Activated B cell treated with CpG ODN at 0.5 μM for 24 hours (primary cell): ENCODE measurements around the gene ELOVL7. TPM values are rescaled to one million over a fixed set of nuclear protein-coding genes. Genes with fewer than 3 reads are reported as not detected.

ENCODE experiments used
- ATAC-seq: fragments of 200-7000 bp; cut with Tn5 transposase; one replicate; pipeline ENCODE4 v1.10.0; 2021; ENCODE audit warnings: low read depth, mild to moderate bottlenecking, moderate library complexity
- CTCF ChIA-PET: fragments of 350-600 bp; sonication (Branson Sonifier 250); formaldehyde crosslinking; loops from one replicate; lab custom pipeline; 2021; ENCODE audit warnings: antibody characterized with exemption; lab: Charles Lee
- POLR2A ChIA-PET: fragments of 350-600 bp; sonication (Branson Sonifier 250); formaldehyde crosslinking; loops from one replicate; lab custom pipeline; 2021; ENCODE audit warnings: antibody characterized with exemption; lab: Charles Lee
- DNase-seq: peaks from one replicate; pipeline ENCODE4 v3.0.0; 2022
- H3K27ac Mint-ChIP-seq: one replicate; pipeline ENCODE4 v1.8.0; 2020; ENCODE audit warnings: mixed read lengths
- H3K27me3 Mint-ChIP-seq: one replicate; pipeline ENCODE4 v1.8.0; 2021; ENCODE audit warnings: mixed read lengths
- H3K36me3 Mint-ChIP-seq: one replicate; pipeline ENCODE4 v1.8.0; 2021; ENCODE audit warnings: low read depth, mixed read lengths
- H3K4me1 Mint-ChIP-seq: one replicate; pipeline ENCODE4 v1.8.0; 2021; ENCODE audit warnings: mixed read lengths
- H3K4me3 Mint-ChIP-seq: one replicate; pipeline ENCODE4 v1.8.0; 2020; ENCODE audit warnings: mild to moderate bottlenecking, mixed read lengths
- H3K9me3 Mint-ChIP-seq: one replicate; pipeline ENCODE4 v1.8.0; 2020; ENCODE audit warnings: mixed read lengths
- CTCF ChIP-seq: fragments of 200-600 bp; IDR thresholded peaks from one replicate; pipeline ENCODE4 v1.8.0; 2022; ENCODE audit warnings: antibody characterized with exemption, mild to moderate bottlenecking
- intact Hi-C: fragments of 100-400 bp; cut with micrococcal nuclease; formaldehyde crosslinking; loops from one replicate; pipeline ENCODE4 v1.15.1; 2024
- total RNA-seq: library from RNA; stranded (reverse); gene quantifications from 2 replicates; pipeline ENCODE4 v1.2.3, GENCODE V29; 2022

Gene ELOVL7
- total RNA-seq, 1 donor from 2014 or later: 0.69 TPM

GRCh38 chr5:60788863-60789513 is 55.1 kb downstream of the ELOVL7 start:
- ATAC-seq: no peak
- intact Hi-C loops: no loop called here

GRCh38 chr5:60779466-60779865 is 64.6 kb downstream of the ELOVL7 start:
- intact Hi-C loops: no loop called here
- Mint-ChIP-seq H3K9me3 (no peaks in the 10 kb centered on the region), H3K27ac (no peak overlapping the region), H3K4me3 (no peak overlapping the region), H3K4me1 (no peaks in the 10 kb centered on the region), H3K36me3 (no peaks in the 10 kb centered on the region), H3K27me3 (no peaks in the 10 kb centered on the region)
- DNase-seq (no peak), ATAC-seq (no peak)
- ChIA-PET CTCF (no interaction called here), POLR2A (no interaction called here)
- TF ChIP-seq CTCF: no peak

More at GRCh38 chr5:60788863-60789513, 55.1 kb downstream of the ELOVL7 start:
- no peaks in the 10 kb centered on the region for H3K36me3 Mint-ChIP-seq
- ChIA-PET POLR2A (no interaction called here), CTCF (no interaction called here)
- no peaks in the 10 kb centered on the region for H3K9me3 Mint-ChIP-seq
- no peak for TF ChIP-seq CTCF
- peaks cover 2% of the 10 kb centered on the region for H3K27me3 Mint-ChIP-seq
- no peak for DNase-seq
- no peak overlapping the region for H3K4me3 Mint-ChIP-seq
- no peaks in the 10 kb centered on the region for H3K4me1 Mint-ChIP-seq
- no peak overlapping the region for H3K27ac Mint-ChIP-seq

GRCh38 chr5:60776343-60776742 is 67.7 kb downstream of the ELOVL7 start:
- Mint-ChIP-seq H3K27me3 (no peaks in the 10 kb centered on the region), H3K4me3 (no peak overlapping the region), H3K9me3 (no peaks in the 10 kb centered on the region), H3K36me3 (no peaks in the 10 kb centered on the region), H3K4me1 (no peaks in the 10 kb centered on the region), H3K27ac (no peak overlapping the region)
- CTCF ChIA-PET: no interaction called here
- TF ChIP-seq CTCF: no peak
- ATAC-seq (no peak), DNase-seq (no peak)
- intact Hi-C loops: no loop called here
- POLR2A ChIA-PET: no interaction called here

GRCh38 chr5:60765019-60765709 is 78.9 kb downstream of the ELOVL7 start:
- intact Hi-C loops: no loop called here
- Mint-ChIP-seq H3K36me3 (no peaks in the 10 kb centered on the region), H3K4me3 (no peak overlapping the region), H3K9me3 (no peaks in the 10 kb centered on the region), H3K27ac (no peak overlapping the region), H3K4me1 (no peaks in the 10 kb centered on the region), H3K27me3 (no peaks in the 10 kb centered on the region)
- ChIA-PET POLR2A (no interaction called here), CTCF (no interaction called here)
- ATAC-seq: no peak
- TF ChIP-seq CTCF: no peak
- DNase-seq: no peak

- ChIA-PET POLR2A (no interaction called here), CTCF (no interaction called here)
- Mint-ChIP-seq H3K27ac (no peak overlapping the region), H3K4me3 (no peak overlapping the region), H3K4me1 (no peaks in the 10 kb centered on the region), H3K9me3 (no peaks in the 10 kb centered on the region), H3K27me3 (no peaks in the 10 kb centered on the region), H3K36me3 (no peaks in the 10 kb centered on the region)
- ATAC-seq (no peak), DNase-seq (no peak)
- intact Hi-C loops: no loop called here
- TF ChIP-seq CTCF: no peak
Observed at GRCh38 chr5:60763061-60763460, 81.0 kb downstream of the ELOVL7 start.
